Measurements from ENCODE around the gene TMEM14C. TPM values are rescaled to one million over a fixed set of nuclear protein-coding genes. Genes with fewer than 3 reads are reported as not detected.
A peak's percentile ranks its signal among the peaks of the same experiment; 100 is the strongest.

Gene TMEM14C
- 63.2 and 63.6 TPM in 2 replicates for total RNA-seq
- long read RNA-seq, transcript TMEM14C-201 (6 exons, 1,113 nt): major isoform, 31 of 37 reads
- long read RNA-seq, partial matches to known transcripts: 4 of 37 reads
- long read RNA-seq, other reads (novel, unspliced or antisense): 1 of 37 reads

DNA sequence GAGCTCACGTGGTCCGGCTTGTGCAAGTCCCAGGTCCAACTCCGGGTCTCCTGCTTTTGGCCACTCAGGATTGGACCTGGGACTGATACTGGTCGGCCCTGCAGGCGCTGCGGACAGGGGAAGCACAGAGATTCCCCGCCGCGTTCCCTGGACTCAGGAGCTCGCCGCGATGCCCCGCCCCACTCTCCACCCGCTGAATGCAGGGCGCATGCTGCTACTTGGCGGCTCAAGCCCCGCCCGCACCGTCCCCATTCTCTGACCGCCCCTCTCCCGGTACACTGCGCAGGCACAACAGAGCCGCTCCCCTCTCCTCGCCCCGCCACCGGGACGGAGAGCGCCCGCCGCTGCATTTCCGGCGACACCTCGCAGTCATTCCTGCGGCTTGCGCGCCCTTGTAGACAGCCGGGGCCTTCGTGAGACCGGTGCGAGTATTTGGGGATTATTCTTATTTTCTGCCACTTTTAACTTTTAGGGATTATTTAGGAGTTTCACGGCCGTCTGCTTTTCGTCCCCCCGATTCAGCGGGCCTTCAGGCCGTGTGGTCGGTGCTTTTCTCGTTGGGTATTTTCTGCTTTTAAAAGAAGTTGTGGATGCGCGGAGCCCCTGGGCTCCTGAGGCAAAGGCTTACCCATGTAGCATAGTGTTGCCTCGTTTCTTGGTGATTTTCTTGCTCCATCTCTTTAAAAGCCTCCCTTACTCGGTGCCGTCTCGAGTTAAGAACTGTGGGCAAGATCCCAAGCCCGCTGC is at the start of gene TMEM14C:
TMEM14C (plus strand) TSS at position 251 of the 747 bp plus-strand sequence. CDS start 1,544 bp downstream, outside the sequence.
- TF ChIP-seq, protein P1, sequence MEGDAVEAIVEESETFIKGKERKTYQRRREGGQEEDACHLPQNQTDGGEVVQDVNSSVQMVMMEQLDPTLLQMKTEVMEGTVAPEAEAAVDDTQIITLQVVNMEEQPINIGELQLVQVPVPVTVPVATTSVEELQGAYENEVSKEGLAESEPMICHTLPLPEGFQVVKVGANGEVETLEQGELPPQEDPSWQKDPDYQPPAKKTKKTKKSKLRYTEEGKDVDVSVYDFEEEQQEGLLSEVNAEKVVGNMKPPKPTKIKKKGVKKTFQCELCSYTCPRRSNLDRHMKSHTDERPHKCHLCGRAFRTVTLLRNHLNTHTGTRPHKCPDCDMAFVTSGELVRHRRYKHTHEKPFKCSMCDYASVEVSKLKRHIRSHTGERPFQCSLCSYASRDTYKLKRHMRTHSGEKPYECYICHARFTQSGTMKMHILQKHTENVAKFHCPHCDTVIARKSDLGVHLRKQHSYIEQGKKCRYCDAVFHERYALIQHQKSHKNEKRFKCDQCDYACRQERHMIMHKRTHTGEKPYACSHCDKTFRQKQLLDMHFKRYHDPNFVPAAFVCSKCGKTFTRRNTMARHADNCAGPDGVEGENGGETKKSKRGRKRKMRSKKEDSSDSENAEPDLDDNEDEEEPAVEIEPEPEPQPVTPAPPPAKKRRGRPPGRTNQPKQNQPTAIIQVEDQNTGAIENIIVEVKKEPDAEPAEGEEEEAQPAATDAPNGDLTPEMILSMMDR (IDR thresholded peaks at IDR 0.05; ENCODE audit: unreplicated experiment): no peak
- H3K4me3 Mint-ChIP-seq (ENCODE audit: low read depth): peak within 1 kb of the TSS; percentile 86
- peak within 1 kb of the TSS; percentile 97 for H3K27ac Mint-ChIP-seq
- peaks cover 26% of the 10 kb centered on the region for H3K4me1 Mint-ChIP-seq (ENCODE audit: low read depth)
- H3K36me3 Mint-ChIP-seq (ENCODE audit: insufficient read depth): peaks cover 8% of the 10 kb centered on the region
- no peaks in the 10 kb centered on the region for H3K9me3 Mint-ChIP-seq (ENCODE audit: low read depth)
- no peaks in the 10 kb centered on the region for H3K27me3 Mint-ChIP-seq
- peak; percentile 90 for DNase-seq (ENCODE audit: low spot score, unreplicated experiment)

DNA sequence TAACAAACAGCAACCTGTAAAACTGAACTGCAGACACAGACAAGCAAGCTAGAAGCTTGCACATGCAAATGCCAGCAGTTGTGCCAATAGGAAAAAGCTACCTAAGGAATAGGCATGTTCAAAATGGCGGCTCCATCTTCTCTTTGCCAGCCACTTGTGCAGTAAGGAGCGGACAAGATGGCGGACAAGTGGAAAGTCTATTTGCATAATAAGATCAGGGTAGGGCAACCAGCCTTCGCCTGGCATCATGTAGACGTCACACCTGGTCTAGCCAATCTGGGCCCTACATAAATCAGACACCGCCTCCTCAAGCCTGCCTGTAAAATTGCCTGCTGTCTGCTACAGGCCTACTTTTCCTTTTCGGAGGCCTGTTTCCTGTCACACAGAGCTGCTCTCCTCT is 46.5 kb upstream of the TMEM14C start:
- Mint-ChIP-seq H3K4me3 (ENCODE audit: low read depth) (no peak overlapping the region), H3K4me1 (ENCODE audit: low read depth) (no peaks in the 10 kb centered on the region), H3K36me3 (ENCODE audit: insufficient read depth) (no peaks in the 10 kb centered on the region), H3K27me3 (no peaks in the 10 kb centered on the region), H3K27ac (no peak overlapping the region), H3K9me3 (ENCODE audit: low read depth) (peaks cover 4% of the 10 kb centered on the region)
- DNase-seq (ENCODE audit: low spot score, unreplicated experiment): no peak
- TF ChIP-seq, protein P1 (IDR thresholded peaks at IDR 0.05; ENCODE audit: unreplicated experiment): no peak

DNA sequence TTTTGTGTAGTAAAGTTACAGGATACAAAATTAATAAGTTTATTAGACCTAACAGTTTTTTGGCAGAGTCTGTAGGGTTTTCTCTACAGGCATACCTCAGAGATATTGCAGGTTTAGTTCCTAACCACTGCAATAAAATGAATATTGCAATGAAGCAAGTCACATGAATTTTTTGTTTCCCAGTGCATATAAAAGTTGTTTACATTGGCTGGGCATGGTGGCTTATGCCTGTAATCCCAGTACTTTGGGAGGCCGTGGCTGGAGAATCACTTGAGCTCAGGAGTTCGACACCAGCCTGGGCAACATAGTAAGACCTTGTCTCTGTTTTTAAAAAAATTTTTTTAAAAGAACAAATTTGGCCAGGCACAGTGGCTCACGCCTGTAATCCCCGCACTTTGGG is 44.4 kb upstream of the TMEM14C start:
- TF ChIP-seq, protein P1 (IDR thresholded peaks at IDR 0.05; ENCODE audit: unreplicated experiment): no peak
- Mint-ChIP-seq H3K27me3 (no peaks in the 10 kb centered on the region), H3K27ac (no peak overlapping the region), H3K36me3 (ENCODE audit: insufficient read depth) (no peaks in the 10 kb centered on the region), H3K4me1 (ENCODE audit: low read depth) (peaks cover 12% of the 10 kb centered on the region), H3K9me3 (ENCODE audit: low read depth) (peaks cover 5% of the 10 kb centered on the region), H3K4me3 (ENCODE audit: low read depth) (no peak overlapping the region)
- no peak for DNase-seq (ENCODE audit: low spot score, unreplicated experiment)

DNA sequence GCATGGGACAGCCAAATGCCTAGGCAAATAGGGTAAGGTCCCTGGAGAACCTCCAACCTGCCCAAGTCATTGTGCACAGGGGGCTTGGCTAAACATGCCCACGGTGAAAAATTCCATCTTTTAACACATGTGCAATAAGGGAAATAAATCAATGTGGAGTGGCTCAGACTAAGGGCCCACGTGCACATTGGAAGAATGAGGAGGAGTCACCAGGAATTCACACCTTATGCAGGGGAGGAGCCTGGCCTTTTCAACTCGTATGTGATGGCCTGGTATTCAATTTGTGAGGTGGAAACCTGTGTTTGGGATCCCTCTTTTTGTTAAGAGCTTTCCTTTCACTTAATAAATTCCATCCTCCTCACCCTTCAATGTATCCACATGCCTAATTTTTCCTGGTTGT is 41.1 kb upstream of the TMEM14C start:
- TF ChIP-seq, protein P1 (IDR thresholded peaks at IDR 0.05; ENCODE audit: unreplicated experiment): no peak
- Mint-ChIP-seq H3K9me3 (ENCODE audit: low read depth) (peaks cover 5% of the 10 kb centered on the region), H3K4me3 (ENCODE audit: low read depth) (no peak overlapping the region), H3K27me3 (peaks cover 5% of the 10 kb centered on the region), H3K27ac (peak overlapping the region; percentile 66), H3K36me3 (ENCODE audit: insufficient read depth) (no peaks in the 10 kb centered on the region), H3K4me1 (ENCODE audit: low read depth) (peaks cover 13% of the 10 kb centered on the region)
- no peak for DNase-seq (ENCODE audit: low spot score, unreplicated experiment)

DNA sequence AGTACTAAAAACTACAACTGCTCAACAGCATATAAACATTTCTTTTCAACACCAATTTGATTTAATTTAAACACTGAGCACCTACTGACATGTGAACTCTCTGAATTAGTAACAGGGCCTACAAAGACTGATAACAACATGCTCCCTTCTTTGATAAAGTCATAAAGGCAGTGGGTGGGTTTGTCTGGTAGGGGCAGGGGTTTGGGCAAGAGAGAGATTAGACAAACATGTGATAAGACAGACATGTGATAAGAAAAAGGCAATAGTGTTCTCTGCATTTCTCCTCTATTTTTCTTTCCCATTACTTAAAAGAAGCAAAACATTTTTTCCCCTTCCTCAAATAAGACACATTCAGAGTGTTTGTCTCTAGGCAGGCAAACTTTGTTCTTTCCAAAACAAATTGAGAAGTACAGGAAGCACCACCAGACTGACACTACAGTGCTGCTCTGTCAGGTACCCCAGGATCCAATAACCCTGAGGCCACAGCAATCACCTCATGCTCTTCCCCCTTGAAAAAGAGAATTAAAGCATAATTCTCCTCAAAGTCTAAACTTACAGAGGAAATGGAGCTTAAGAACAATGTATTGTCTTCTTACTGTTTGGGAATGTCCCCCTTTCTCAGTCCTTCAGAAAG is 40.4 kb upstream of the TMEM14C start:
- no peaks in the 10 kb centered on the region for H3K36me3 Mint-ChIP-seq (ENCODE audit: insufficient read depth)
- DNase-seq (ENCODE audit: low spot score, unreplicated experiment): no peak
- H3K9me3 Mint-ChIP-seq (ENCODE audit: low read depth): peaks cover 5% of the 10 kb centered on the region
- no peak overlapping the region for H3K4me3 Mint-ChIP-seq (ENCODE audit: low read depth)
- TF ChIP-seq, protein P1 (IDR thresholded peaks at IDR 0.05; ENCODE audit: unreplicated experiment): no peak
- H3K27ac Mint-ChIP-seq: peak overlapping the region; percentile 66
- H3K27me3 Mint-ChIP-seq: peaks cover 5% of the 10 kb centered on the region
- peaks cover 19% of the 10 kb centered on the region for H3K4me1 Mint-ChIP-seq (ENCODE audit: low read depth)
